ENCODE data around the gene ERP44.

GRCh38 chr9:99986642-99987041 lies 112.2 kb downstream of the ERP44 start:
- TF ChIP-seq, protein P1, sequence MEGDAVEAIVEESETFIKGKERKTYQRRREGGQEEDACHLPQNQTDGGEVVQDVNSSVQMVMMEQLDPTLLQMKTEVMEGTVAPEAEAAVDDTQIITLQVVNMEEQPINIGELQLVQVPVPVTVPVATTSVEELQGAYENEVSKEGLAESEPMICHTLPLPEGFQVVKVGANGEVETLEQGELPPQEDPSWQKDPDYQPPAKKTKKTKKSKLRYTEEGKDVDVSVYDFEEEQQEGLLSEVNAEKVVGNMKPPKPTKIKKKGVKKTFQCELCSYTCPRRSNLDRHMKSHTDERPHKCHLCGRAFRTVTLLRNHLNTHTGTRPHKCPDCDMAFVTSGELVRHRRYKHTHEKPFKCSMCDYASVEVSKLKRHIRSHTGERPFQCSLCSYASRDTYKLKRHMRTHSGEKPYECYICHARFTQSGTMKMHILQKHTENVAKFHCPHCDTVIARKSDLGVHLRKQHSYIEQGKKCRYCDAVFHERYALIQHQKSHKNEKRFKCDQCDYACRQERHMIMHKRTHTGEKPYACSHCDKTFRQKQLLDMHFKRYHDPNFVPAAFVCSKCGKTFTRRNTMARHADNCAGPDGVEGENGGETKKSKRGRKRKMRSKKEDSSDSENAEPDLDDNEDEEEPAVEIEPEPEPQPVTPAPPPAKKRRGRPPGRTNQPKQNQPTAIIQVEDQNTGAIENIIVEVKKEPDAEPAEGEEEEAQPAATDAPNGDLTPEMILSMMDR (IDR thresholded peaks at IDR 0.05), result no peak
- no peak for TF ChIP-seq POLR2A (IDR thresholded peaks at IDR 0.05)

All from breast epithelium (tissue), 3 donors.